ENCODE results near the gene EFCAB10. TPM values are rescaled to one million over a fixed set of nuclear protein-coding genes. Genes with fewer than 3 reads are reported as not detected.

EFCAB10 gene
- total and polyA plus RNA-seq, 2 of the 13 experiments (the other 11 are each of a cell fraction or from before 2014, with no cell fraction given): 0.40 TPM; not detected in 1

DNA sequence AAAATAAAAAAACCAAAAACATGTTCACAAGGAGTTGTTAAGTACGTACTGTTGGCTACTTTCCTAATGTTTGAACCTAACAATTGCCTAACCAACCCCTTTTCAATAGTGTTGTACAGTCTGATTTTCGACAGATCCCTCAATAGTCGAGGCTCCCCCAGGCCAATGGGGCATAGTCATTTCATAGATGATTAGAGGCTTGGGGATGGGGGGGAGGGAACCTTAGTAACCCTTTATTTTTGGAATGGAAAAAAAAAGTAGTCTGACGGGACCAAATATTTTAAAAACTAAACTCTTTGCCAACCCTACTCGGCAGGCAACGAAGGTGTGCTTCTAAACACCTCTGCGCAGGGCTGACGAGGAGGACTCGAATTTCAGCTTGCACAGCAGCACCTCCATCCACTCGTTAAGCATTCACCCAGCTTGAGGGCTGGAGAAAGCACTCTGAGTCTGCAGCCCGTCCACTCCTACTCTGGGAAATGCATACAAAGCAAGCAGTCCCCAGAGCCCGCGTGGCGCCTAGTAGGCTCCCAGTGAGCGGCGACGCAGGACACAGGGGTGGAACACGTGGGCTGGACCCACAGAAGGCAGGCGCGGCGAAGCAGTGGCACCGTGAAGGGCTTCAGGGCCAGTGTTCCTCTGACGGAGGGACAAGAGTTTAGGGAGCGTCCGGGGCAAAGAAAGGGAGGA lies 60.1 kb downstream of the EFCAB10 start (continued):
- TF ChIP-seq ZNF318 (CRISPR knock-in tag; IDR thresholded peaks at IDR 0.05) (no peak), NR0B2 (CRISPR knock-in tag; IDR thresholded peaks at IDR 0.05) (peak; percentile 43; the same call in 1 of the 2 replicates), HMG20A (CRISPR knock-in tag; IDR thresholded peaks at IDR 0.05; ENCODE audit: borderline replicate concordance) (peak; percentile 13; the same call in 1 of the 2 replicates), ZBTB7B (CRISPR knock-in tag; IDR thresholded peaks at IDR 0.05) (no peak), KLF13 (CRISPR knock-in tag; IDR thresholded peaks at IDR 0.05) (peak; percentile 51; the same call in 1 of the 2 replicates), ZNF772 (CRISPR knock-in tag; IDR thresholded peaks at IDR 0.05) (peak; percentile 66), NFIB (CRISPR knock-in tag; IDR thresholded peaks at IDR 0.05; ENCODE audit: borderline replicate concordance) (no peak), ZBTB4 (CRISPR knock-in tag; IDR thresholded peaks at IDR 0.05; ENCODE audit: borderline replicate concordance) (0 out of 2 replicates have a peak, but pooled peaks have one; percentile 42), NR1H2 (CRISPR knock-in tag; IDR thresholded peaks at IDR 0.05; ENCODE audit: borderline replicate concordance, low read depth) (no peak)
- TF ChIP-seq, protein P1, sequence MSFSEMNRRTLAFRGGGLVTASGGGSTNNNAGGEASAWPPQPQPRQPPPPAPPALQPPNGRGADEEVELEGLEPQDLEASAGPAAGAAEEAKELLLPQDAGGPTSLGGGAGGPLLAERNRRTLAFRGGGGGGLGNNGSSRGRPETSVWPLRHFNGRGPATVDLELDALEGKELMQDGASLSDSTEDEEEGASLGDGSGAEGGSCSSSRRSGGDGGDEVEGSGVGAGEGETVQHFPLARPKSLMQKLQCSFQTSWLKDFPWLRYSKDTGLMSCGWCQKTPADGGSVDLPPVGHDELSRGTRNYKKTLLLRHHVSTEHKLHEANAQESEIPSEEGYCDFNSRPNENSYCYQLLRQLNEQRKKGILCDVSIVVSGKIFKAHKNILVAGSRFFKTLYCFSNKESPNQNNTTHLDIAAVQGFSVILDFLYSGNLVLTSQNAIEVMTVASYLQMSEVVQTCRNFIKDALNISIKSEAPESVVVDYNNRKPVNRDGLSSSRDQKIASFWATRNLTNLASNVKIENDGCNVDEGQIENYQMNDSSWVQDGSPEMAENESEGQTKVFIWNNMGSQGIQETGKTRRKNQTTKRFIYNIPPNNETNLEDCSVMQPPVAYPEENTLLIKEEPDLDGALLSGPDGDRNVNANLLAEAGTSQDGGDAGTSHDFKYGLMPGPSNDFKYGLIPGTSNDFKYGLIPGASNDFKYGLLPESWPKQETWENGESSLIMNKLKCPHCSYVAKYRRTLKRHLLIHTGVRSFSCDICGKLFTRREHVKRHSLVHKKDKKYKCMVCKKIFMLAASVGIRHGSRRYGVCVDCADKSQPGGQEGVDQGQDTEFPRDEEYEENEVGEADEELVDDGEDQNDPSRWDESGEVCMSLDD (CRISPR knock-in tag; IDR thresholded peaks at IDR 0.05; ENCODE audit: borderline replicate concordance): no peak
- TF ChIP-seq, protein P2, sequence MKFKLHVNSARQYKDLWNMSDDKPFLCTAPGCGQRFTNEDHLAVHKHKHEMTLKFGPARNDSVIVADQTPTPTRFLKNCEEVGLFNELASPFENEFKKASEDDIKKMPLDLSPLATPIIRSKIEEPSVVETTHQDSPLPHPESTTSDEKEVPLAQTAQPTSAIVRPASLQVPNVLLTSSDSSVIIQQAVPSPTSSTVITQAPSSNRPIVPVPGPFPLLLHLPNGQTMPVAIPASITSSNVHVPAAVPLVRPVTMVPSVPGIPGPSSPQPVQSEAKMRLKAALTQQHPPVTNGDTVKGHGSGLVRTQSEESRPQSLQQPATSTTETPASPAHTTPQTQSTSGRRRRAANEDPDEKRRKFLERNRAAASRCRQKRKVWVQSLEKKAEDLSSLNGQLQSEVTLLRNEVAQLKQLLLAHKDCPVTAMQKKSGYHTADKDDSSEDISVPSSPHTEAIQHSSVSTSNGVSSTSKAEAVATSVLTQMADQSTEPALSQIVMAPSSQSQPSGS (CRISPR knock-in tag; IDR thresholded peaks at IDR 0.05): 0 out of 2 replicates have a peak, but pooled peaks have one; percentile 29
